ENCODE data around the gene DENND2D. TPM values are rescaled to one million over a fixed set of nuclear protein-coding genes. Genes with fewer than 3 reads are reported as not detected.

Gene DENND2D
- total and polyA plus RNA-seq, 2 experiments from 2014 or later: 2.5 to 3.0 TPM

- Histone ChIP-seq H2AFZ (no peak overlapping the region), H3K36me3 (ENCODE audit: insufficient read depth) (no peaks in the 10 kb centered on the region), H3K4me2 (no peak overlapping the region), H4K20me1 (replicated peaks; ENCODE audit: insufficient read depth) (no peaks in the 10 kb centered on the region), H3K79me2 (replicated peaks; ENCODE audit: insufficient read depth) (no peaks in the 10 kb centered on the region), H3F3A (replicated peaks; ENCODE audit: low read depth) (no peaks in the 10 kb centered on the region), H3K4me1 (ENCODE audit: insufficient read depth) (0 out of 2 replicates have a peak, but pooled peaks cover 3% of the 10 kb centered on the region), H3K9me2 (ENCODE audit: insufficient read depth) (peaks cover 37% of the 10 kb centered on the region), H3K27me3 (ENCODE audit: insufficient read depth) (no peaks in the 10 kb centered on the region), H3K4me3 (no peak overlapping the region), H3K27ac (ENCODE audit: low read depth) (no peak overlapping the region)
- Mint-ChIP-seq H3K4me1 (peaks cover 13% of the 10 kb centered on the region), H3K36me3 (ENCODE audit: low read depth) (no peaks in the 10 kb centered on the region), H3K4me3 (no peak overlapping the region), H3K27ac (no peak overlapping the region), H3K9me3 (no peaks in the 10 kb centered on the region), H3K27me3 (ENCODE audit: insufficient read depth, low read depth, poor library complexity) (peaks cover 2% of the 10 kb centered on the region)
- ATAC-seq (no peak), DNase-seq (ENCODE audit: low spot score) (no peak)
- TF ChIP-seq ZNF114 (CRISPR knock-in tag; IDR thresholded peaks at IDR 0.05): no peak
- TF ChIP-seq JUNB (IDR thresholded peaks at IDR 0.05; ENCODE audit: unreplicated experiment): no peak
- TF ChIP-seq ZNF331 (CRISPR knock-in tag; IDR thresholded peaks at IDR 0.05; ENCODE audit: low read depth): no peak
- TF ChIP-seq, protein P1, sequence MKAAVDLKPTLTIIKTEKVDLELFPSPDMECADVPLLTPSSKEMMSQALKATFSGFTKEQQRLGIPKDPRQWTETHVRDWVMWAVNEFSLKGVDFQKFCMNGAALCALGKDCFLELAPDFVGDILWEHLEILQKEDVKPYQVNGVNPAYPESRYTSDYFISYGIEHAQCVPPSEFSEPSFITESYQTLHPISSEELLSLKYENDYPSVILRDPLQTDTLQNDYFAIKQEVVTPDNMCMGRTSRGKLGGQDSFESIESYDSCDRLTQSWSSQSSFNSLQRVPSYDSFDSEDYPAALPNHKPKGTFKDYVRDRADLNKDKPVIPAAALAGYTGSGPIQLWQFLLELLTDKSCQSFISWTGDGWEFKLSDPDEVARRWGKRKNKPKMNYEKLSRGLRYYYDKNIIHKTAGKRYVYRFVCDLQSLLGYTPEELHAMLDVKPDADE (IDR thresholded peaks at IDR 0.05): no peak
- no peak for TF ChIP-seq STAT1 (IDR thresholded peaks at IDR 0.05; ENCODE audit: unreplicated experiment)
- TF ChIP-seq REST (IDR thresholded peaks at IDR 0.05; ENCODE audit: unreplicated experiment): no peak
- TF ChIP-seq EZH2 (IDR thresholded peaks at IDR 0.05; ENCODE audit: low read depth, unreplicated experiment): no peak
- TF ChIP-seq, protein P2, sequence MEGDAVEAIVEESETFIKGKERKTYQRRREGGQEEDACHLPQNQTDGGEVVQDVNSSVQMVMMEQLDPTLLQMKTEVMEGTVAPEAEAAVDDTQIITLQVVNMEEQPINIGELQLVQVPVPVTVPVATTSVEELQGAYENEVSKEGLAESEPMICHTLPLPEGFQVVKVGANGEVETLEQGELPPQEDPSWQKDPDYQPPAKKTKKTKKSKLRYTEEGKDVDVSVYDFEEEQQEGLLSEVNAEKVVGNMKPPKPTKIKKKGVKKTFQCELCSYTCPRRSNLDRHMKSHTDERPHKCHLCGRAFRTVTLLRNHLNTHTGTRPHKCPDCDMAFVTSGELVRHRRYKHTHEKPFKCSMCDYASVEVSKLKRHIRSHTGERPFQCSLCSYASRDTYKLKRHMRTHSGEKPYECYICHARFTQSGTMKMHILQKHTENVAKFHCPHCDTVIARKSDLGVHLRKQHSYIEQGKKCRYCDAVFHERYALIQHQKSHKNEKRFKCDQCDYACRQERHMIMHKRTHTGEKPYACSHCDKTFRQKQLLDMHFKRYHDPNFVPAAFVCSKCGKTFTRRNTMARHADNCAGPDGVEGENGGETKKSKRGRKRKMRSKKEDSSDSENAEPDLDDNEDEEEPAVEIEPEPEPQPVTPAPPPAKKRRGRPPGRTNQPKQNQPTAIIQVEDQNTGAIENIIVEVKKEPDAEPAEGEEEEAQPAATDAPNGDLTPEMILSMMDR (conservative IDR thresholded peaks at IDR 0.05; ENCODE audit: low read depth in 2 of 2): no peak
- TF ChIP-seq EZH2phosphoT487 (IDR thresholded peaks at IDR 0.05; ENCODE audit: unreplicated experiment): no peak
- no peak for TF ChIP-seq NANOG (IDR thresholded peaks at IDR 0.05; ENCODE audit: borderline replicate concordance)
- no peak for TF ChIP-seq POLR2AphosphoS5 (IDR thresholded peaks at IDR 0.05; ENCODE audit: low read depth)
- TF ChIP-seq CREB1 (CRISPR knock-in tag; IDR thresholded peaks at IDR 0.05; ENCODE audit: low read depth): no peak
- TF ChIP-seq, protein P3, sequence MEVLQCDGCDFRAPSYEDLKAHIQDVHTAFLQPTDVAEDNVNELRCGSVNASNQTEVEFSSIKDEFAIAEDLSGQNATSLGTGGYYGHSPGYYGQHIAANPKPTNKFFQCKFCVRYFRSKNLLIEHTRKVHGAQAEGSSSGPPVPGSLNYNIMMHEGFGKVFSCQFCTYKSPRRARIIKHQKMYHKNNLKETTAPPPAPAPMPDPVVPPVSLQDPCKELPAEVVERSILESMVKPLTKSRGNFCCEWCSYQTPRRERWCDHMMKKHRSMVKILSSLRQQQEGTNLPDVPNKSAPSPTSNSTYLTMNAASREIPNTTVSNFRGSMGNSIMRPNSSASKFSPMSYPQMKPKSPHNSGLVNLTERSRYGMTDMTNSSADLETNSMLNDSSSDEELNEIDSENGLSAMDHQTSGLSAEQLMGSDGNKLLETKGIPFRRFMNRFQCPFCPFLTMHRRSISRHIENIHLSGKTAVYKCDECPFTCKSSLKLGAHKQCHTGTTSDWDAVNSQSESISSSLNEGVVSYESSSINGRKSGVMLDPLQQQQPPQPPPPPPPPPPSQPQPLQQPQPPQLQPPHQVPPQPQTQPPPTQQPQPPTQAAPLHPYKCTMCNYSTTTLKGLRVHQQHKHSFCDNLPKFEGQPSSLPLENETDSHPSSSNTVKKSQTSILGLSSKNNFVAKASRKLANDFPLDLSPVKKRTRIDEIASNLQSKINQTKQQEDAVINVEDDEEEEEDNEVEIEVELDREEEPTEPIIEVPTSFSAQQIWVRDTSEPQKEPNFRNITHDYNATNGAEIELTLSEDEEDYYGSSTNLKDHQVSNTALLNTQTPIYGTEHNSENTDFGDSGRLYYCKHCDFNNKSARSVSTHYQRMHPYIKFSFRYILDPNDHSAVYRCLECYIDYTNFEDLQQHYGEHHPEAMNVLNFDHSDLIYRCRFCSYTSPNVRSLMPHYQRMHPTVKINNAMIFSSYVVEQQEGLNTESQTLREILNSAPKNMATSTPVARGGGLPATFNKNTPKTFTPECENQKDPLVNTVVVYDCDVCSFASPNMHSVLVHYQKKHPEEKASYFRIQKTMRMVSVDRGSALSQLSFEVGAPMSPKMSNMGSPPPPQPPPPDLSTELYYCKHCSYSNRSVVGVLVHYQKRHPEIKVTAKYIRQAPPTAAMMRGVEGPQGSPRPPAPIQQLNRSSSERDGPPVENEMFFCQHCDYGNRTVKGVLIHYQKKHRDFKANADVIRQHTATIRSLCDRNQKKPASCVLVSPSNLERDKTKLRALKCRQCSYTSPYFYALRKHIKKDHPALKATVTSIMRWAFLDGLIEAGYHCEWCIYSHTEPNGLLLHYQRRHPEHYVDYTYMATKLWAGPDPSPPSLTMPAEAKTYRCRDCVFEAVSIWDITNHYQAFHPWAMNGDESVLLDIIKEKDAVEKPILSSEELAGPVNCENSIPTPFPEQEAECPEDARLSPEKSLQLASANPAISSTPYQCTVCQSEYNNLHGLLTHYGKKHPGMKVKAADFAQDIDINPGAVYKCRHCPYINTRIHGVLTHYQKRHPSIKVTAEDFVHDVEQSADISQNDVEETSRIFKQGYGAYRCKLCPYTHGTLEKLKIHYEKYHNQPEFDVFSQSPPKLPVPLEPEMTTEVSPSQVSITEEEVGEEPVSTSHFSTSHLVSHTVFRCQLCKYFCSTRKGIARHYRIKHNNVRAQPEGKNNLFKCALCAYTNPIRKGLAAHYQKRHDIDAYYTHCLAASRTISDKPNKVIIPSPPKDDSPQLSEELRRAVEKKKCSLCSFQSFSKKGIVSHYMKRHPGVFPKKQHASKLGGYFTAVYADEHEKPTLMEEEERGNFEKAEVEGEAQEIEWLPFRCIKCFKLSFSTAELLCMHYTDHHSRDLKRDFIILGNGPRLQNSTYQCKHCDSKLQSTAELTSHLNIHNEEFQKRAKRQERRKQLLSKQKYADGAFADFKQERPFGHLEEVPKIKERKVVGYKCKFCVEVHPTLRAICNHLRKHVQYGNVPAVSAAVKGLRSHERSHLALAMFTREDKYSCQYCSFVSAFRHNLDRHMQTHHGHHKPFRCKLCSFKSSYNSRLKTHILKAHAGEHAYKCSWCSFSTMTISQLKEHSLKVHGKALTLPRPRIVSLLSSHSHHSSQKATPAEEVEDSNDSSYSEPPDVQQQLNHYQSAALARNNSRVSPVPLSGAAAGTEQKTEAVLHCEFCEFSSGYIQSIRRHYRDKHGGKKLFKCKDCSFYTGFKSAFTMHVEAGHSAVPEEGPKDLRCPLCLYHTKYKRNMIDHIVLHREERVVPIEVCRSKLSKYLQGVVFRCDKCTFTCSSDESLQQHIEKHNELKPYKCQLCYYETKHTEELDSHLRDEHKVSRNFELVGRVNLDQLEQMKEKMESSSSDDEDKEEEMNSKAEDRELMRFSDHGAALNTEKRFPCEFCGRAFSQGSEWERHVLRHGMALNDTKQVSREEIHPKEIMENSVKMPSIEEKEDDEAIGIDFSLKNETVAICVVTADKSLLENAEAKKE (CRISPR knock-in tag; IDR thresholded peaks at IDR 0.05): no peak
Observed at GRCh38 chr1:111241797-111242196, 41.4 kb upstream of the DENND2D start.
